Spleen (tissue), 7 donors: ENCODE measurements around the gene HTR4.

Source experiments
- POLR2AphosphoS5 ChIP-seq, 3 donors: sonication (generic); formaldehyde crosslinking; IDR thresholded peaks; one replicate each; pipeline ENCODE4 v1.5.1; 2017; ENCODE audit warnings: antibody characterized with exemption in 3 of 3
- TF ChIP-seq, protein P1 (sequence below), 11 experiments: fragments of 200-600 bp in 7 of 11; fragments of 450-650 bp in 4 of 11; sonication (generic) in 4 of 11; IDR thresholded peaks in 8 of 11; conservative IDR thresholded peaks in 3 of 11; 1 replicate in 7 of 11; 2 replicates in 4 of 11; pipeline versions ENCODE4 v1.4.0 to v1.8.0; 2016 to 2021; ENCODE audit warnings: antibody characterized with exemption in 11 of 11, inconsistent platforms in 4 of 11, mild to moderate bottlenecking in 1 of 11
- donor health status: DM: no; HTN: no; CAD: no; lungs with moderate emphysema.
- donor health status: DM: no; HTN: no; CAD: no.
- donor health status: DM: no; HTN: no; CAD: no.

- TF ChIP-seq, protein P1, sequence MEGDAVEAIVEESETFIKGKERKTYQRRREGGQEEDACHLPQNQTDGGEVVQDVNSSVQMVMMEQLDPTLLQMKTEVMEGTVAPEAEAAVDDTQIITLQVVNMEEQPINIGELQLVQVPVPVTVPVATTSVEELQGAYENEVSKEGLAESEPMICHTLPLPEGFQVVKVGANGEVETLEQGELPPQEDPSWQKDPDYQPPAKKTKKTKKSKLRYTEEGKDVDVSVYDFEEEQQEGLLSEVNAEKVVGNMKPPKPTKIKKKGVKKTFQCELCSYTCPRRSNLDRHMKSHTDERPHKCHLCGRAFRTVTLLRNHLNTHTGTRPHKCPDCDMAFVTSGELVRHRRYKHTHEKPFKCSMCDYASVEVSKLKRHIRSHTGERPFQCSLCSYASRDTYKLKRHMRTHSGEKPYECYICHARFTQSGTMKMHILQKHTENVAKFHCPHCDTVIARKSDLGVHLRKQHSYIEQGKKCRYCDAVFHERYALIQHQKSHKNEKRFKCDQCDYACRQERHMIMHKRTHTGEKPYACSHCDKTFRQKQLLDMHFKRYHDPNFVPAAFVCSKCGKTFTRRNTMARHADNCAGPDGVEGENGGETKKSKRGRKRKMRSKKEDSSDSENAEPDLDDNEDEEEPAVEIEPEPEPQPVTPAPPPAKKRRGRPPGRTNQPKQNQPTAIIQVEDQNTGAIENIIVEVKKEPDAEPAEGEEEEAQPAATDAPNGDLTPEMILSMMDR (IDR thresholded peaks at IDR 0.05 in 8 of 11, conservative IDR thresholded peaks at IDR 0.05 in 3 of 11), result no peak
- TF ChIP-seq POLR2AphosphoS5 (IDR thresholded peaks at IDR 0.05), result no peak
Observed at GRCh38 chr5:148690945-148691344, 36.6 kb upstream of the HTR4 start.
